ENCODE results near the gene TUBD1.
"Not testable (repeated sequence)": the region's sequence is repeated elsewhere in the genome, so short reads cannot be mapped to it uniquely, and the experiment has no call there.

DNA sequence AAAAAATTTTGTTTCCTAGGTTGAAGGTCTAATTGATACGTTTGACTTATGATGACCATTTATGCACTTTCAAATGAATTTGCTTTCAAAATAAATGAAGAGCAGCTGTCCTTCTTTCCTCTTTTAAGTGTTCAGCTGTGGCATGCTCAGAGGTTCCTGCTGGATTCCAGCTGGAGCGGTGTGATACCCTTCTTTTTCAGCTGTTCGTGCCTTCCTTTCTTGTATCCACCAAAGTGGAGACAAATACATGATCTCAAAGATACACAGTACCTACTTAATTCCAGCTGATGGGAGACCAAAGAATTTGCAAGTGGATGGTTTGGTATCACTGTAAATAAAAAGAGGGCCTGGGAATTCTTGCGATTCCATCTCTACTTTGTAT is 50.9 kb downstream of the TUBD1 start:
- not testable (repeated sequence) for TF ChIP-seq EZH2 (IDR thresholded peaks at IDR 0.05; ENCODE audit: low read length)
- TF ChIP-seq, protein P1, sequence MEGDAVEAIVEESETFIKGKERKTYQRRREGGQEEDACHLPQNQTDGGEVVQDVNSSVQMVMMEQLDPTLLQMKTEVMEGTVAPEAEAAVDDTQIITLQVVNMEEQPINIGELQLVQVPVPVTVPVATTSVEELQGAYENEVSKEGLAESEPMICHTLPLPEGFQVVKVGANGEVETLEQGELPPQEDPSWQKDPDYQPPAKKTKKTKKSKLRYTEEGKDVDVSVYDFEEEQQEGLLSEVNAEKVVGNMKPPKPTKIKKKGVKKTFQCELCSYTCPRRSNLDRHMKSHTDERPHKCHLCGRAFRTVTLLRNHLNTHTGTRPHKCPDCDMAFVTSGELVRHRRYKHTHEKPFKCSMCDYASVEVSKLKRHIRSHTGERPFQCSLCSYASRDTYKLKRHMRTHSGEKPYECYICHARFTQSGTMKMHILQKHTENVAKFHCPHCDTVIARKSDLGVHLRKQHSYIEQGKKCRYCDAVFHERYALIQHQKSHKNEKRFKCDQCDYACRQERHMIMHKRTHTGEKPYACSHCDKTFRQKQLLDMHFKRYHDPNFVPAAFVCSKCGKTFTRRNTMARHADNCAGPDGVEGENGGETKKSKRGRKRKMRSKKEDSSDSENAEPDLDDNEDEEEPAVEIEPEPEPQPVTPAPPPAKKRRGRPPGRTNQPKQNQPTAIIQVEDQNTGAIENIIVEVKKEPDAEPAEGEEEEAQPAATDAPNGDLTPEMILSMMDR (optimal IDR thresholded peaks at IDR 0.05 in 1 of 3, IDR thresholded peaks at IDR 0.05 in 1 of 3, conservative IDR thresholded peaks at IDR 0.05 in 1 of 3; ENCODE audit: extremely low read depth in 1 of 3, insufficient read depth in 2 of 3, low read length in 3 of 3), result not testable (repeated sequence)

Measured in keratinocyte (primary cell).